AG08395 (cell line): ENCODE measurements around the gene IGFN1.

Experiments used
- DNase-seq: peaks from one replicate; pipeline ENCODE4 v3.0.0; 2012; ENCODE audit warnings: mixed read lengths, low spot score

IGFN1 gene

DNA sequence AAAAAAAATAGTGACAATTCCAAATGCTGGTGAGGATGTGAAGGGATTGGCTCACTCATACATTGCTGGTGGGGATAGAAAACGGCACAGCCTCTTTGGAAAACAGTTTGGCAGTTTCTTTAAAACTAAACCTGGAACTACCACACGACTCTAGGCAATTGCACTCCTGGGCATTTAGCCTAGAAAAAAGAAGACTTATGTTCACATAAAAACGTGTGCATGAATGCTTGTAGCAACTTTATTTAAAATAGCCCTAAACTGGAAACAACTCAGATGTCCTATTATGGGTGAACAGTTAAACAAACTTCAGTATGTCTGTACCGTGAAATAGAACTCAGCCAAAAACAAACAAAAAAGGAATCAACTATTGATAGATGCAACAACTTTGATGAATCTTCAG lies 26.9 kb upstream of the IGFN1 start:
- DNase-seq: no peak

DNA sequence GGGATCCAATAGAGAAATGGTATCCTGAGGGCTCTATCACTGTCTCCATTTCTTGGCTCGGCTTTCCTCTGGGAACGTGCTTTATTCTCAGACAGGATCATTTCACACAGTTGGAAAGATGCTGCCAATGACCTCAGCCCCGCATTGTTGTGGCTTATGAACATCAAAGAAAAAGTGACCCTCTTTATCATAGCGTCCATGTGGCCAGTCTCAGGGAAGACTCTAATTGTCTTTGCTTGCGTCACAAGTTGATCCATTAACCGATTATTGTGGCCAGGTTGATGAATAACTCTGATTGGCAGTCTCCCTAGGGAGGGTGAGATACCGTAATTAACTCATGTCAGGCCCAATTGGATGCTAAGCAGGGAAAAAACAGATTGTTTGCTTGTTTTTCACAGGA lies 26.0 kb upstream of the IGFN1 start:
- DNase-seq: no peak

DNA sequence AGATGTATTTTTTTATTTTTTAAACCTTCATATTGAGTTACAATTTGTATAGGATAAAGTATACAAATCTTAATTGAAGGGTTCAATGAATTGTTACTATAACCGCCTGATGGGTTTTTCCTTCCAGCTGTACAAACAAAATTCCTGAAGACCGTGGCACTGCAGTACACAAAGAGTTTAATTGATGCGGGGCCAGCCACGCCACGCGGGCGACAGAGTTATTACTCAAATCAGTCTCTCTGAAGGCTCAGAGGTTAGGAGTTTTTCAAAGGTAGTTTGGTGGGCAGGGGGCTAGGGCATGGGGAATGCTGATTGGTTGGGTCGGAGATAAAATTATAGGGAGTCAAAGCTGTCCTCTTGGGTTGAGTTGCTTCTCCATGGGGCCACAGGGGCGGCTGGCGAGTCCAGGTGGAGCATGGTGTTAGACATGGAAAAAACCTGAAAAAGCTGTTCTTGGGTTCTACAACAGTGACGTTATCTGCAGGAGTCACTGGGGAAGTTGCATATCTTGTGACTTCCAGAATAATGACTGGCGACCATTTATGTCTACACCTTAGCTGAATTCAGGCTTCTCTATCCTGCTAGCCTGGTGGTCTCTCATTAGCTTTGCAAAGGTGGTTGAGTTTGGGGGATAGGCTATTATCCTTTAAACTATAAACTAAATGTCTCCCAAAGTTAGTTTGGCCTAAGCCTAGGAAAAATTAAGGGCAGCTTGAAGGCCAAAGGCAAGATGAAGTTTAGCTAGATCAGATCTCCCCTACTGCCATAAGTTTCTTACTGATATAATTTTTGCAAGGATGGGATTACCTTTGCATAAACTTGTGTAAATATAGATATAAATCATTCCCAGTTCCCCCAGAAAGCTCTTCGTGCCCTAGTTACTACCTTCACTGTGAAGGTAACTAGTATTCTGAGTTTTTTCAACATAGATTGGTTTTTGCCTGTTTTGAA lies 23.3 kb upstream of the IGFN1 start:
- no peak for DNase-seq

DNA sequence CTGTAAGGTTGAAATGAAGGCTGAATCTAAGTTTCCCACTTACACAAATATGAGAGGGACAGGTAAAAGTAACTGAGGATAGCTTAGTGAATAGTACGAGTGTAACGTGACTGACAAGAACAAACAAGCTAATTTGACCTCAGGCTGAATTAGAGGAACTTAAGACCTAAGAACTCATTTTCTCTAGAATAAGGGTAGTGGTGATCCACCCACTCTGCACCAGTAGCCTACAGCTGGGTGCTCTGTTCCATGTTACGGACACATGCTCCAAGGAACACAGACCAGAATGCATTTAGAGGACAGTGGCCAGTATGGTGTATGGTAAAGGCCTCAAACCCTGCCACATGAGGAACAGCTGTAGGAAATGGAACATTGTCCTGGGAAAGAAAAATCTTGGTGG lies 21.4 kb upstream of the IGFN1 start:
- no peak for DNase-seq

DNA sequence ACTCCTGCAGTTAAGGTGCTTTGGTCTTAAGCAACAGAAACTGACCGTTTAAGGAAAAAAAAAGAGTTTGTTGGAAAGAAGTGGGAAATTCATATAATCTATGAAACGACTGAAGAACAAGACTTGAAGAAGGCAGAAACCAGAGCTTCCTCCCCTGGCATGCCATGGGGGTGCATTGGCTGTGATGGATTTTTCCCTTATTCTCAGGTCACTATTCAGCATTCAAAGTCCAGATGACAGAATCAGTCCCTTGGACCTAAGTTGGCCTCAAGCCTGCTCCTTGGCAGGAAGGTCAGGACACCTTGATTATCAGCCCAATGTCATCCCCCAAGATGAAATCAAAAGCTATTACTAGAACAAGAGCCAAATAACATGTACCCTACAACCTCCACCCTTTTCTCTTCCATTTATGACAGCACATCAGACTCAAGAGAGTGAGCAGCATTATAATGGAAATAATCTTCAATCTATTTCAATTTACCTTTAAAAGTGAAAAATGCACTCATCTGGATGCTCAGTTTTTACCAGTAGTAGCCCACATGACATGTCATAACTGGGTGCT lies 20.6 kb upstream of the IGFN1 start:
- DNase-seq: no peak

DNA sequence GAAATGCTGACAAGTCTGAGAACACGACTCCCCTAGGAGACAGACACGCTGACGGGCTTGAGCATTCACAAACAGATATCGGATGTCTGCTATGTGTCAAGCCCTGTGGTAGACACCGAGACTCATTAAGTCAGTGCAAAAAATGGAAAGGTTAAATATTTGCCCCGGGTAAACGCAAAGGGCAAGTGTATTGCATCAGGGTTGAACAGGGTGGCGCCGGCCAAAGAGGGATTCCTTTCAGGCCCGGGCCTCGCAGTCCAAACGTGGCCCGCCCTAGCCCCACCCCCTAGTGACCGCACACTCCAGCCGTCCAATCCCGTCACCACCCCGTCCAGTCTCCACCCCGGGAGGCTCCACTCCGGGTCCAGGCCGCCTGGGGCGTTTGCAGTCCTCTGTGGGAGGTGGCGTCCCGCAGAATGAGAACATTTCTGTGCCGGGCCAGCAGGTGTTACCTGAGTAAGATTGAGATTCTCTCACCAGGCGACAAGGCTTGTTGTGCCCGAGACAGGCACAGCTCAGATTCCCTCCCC lies 20.0 kb upstream of the IGFN1 start:
- peak; percentile 99 for DNase-seq

DNA sequence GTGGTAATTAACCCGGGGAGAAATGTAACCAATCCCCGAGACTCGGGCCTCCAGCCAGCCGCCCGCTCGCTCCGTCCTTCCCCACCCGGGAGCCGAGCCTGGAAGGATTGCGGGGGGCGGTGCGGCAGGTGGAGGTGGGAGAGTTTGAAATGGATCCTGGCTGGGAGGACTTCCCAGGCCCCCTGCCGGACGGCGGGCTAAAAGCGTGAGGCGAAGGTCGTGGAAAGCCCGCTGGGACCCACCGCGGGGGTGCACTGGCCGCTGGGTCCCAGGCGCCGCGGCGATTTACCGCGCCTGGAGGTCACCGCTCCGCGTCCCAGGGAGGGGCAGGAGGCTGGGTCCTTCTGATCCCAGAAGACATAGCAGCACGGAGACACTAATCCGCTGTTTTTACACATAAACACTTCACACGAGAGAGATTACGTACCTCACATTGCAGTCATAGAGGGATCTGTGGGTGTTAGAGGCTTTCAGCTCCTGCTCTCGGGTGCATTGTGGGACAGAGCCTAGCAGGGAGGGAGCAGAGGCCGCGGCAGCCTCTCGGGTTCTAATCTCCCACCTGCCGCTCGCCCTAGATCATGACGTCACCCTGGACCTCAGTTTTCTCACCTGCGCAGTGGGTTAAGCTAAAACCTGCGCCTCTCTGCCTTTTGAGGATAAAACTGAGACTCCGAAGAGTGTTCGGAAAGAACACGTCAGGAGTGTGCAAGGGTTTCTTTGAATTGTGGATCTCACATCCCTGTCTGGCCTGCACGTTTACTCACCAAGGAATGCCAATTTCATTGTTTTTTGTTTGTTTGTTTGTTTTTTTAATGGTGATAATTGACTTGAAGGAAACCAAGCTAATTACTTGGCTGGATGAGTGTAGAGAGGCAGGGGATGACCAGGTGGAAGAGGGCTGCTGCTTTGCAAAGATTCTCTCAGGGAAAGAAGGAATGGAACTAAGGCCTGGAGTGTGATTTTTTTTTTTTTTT lies 19.3 kb upstream of the IGFN1 start:
- peak; percentile 35 for DNase-seq

DNA sequence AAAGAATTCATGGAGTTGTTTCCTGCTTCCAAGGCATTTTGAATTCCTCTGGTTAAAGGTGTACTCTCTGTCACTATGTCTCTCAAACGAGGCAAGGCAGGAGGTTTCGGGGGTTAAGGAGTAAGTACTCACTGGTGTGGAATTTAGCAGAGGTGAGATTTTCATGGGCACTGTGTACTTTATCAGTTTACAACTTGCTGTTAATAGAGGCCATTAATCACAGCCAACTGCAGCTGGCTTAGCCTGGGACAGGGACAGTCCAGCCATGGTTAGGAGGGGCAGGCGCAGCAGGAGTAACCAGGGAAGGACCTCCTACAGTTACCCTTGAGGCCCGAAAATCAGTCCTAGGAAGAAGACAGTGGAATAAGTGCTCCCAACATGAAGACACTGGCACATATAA lies 18.3 kb upstream of the IGFN1 start:
- no peak for DNase-seq

DNA sequence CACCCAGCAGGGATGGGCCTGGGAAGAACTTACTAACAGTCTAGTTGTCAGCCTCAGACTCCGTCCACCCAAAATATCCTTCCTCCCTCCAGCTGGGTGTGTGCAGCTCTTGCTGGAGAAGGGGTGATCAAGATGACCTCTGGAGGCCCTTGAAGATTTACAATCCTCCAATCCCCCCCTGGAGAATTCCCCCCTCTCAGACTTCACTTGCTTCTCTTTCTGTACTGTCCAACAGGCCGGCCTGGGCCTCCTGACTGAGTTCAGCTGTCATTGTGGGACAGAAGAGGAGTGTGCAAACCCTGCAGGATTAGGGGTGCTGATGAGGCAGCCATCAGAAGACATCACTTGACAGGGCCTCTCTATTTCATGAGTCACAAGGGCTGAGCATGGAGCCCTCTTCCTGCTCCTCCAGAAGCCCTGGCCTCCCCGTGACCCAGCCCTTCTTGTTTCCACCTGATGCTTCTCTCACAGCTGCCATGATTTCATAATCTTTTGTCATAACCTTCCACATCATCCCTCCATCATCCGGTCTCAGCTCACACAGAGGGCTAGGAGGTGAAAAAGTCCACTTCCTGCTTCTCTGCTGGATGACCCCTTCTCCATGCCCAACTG lies 17.5 kb upstream of the IGFN1 start:
- no peak for DNase-seq

DNA sequence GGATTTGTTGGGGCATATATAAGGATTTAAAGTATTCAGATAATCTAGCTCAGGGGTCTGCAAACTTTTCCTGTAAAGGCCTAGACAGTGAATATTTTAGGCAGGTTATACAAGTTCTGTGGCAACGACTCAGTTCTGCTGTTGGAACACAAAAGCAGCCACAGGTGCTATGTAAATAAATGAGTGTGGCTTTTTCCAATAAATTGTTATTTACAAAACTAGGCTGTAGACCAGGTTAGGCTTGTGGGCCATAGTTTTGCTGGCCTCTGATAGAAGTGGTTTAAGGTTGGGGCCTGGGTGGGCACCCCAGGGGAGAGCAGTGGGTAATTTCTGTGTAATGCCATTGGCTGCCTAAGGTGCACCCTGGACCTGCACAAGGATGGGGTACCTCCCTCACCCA lies 16.9 kb upstream of the IGFN1 start:
- DNase-seq: no peak

DNA sequence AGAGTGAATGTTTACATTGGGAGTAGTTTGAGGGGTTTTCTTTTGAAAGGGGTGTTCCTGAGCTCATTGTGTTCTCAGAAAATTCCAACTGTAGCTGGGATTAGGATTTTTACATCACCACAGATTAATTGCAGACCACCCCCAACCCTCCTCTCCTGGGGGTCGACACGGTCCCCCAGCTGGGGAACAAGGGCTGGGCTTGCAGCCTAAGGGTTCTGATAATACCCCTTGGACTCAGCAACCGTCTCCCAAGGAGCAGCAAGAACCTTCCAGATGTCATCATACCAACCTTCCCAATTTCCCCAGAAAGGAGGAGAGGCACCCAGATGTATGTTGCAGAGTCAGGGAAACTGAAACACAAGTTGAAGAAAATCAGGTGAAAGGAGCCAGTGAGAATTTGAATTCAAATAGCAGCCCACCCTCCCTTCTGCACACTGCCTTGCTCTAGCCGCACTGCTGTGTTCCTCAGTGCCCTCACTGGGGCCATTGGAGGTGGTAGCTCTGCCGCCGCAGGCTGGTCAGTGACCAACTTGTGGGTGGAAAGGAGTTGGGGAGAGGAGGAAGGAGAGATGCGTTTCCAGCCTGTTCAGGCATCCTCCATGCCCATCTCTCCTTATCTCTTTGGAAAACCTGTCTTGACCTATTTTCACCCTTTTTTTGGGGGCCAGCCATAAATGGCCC lies 14.7 kb upstream of the IGFN1 start:
- no peak for DNase-seq

DNA sequence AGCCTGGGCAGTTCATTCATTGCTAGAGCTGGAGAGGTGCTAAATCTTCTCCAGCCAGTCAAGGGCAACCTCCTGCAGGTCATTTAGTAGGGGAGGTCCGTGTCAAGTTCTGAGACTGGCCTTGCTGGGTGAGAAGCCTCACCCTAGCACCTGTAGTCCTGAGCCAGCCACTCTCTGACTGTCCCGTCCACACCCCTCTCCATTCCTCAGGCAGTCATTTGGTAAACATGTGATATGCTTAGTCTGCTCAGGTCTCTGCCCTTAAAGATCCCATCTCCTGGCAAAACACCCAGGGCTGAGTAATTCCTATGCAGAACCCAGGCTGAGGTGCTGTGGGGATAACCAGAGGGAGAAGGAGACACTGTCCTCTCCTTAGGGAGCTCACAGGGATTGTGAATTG lies 13.7 kb upstream of the IGFN1 start:
- peak; percentile 15 for DNase-seq

DNA sequence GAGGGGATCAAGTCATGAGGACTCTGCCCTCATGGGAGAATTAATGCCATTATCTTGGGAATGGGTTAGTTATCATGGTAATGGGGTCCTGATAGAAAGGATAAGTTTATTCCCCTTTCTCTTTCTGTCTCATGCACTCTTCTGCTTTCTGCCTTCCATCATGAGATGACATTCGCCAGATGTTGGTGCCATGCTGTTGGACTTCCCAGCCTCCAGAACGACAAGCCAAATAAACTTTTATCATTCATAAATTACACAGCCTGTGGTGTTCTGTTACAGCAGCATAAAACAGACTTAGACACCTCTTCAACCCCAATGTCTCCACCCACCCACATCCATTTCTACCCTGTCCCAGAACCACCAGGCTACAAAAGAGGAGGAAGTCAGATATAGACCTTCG lies 11.9 kb upstream of the IGFN1 start:
- no peak for DNase-seq

DNA sequence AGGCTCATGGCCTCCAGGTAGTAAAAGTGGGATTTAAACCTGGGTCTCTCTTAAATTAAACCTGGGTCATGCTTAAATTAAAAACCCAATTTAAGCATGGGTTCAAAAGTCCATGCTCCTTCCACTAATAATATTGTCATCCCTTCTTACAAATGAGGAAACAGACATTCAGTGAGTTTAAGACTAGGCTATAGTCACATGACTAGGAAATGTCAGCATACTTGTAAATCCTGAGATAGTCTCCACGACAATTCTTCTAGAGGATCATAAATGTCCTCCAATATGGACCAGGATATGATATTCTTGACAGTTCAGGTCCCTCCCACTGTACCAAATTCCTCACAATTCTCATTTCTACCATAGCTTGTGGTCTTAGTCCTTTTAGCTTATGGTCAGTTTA lies 10.5 kb upstream of the IGFN1 start:
- no peak for DNase-seq

DNA sequence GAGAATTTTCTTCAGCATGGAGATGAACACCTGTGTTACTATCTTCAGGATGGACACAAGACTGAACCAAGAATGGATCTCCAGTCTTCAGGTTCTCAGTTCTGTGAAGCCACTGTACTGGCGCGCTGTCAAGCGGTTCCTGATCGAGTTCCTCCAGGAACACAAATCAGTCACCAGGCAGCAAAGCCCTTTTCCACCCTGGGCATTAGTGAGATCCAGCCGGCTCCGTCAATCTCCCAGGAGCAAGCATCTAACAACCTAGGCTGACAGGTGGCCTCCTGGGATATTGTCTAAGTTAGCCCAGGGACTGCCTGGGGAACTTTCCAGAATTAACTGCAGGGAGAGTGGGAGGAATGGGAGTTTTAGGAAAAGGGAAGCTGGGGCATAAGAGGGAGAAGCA lies 9.7 kb upstream of the IGFN1 start:
- DNase-seq: no peak

DNA sequence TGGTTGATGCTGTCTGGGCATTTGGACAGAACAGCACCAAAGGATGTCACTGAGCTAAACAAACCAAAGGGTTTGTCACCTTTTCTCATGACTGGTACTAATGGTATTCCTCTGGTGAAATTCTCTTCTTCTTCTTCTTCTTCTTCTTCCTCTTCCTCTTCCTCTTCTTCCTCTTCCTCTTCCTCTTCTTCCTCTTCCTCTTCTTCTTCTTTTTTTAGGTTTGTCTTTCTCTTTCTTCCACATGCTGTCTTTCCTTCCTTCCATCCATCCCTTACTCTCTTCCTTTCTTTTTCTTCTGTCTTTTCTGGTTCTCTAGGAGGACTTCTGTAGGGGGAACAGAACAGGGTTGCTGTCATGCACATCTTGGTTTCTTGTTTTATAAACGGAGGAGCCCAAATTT lies 9.3 kb upstream of the IGFN1 start:
- DNase-seq: no peak

DNA sequence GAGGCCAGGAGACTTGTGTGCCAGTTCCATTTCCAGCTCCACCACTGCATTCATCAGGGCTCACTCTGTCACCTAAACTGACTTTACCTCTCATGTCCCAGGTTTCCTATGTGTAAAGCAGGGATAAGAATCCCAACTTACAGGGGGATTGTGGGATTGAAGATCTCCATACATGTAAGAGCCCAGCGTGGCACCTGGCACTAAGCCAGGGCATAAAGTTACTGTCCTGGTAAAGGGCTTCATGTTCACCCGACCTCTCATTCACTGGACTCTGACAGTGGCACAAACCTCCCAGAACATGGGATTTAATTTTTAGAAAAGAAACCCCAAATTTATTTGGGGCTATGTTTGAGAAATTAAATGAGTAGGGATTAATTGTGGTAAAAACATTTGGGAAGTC lies 8.9 kb upstream of the IGFN1 start:
- no peak for DNase-seq

DNA sequence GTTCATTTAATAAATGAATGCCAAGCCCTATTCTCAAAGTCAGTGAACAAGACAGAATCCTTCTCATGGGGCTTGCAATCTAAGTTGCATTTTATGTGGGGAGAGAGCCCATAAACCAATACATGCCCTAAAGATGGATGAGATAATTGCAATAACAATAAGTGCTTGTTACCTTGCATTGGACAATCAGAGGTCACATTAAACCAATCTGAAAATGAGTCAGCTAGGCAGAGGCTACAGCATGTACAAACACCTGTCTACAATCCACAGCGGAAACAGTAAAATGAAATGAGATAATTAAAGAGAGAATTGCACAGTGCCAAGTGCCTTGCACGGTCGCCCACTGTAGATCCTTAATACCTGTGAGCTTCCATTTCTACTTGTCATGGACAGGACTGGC lies 7.4 kb upstream of the IGFN1 start:
- DNase-seq: no peak

DNA sequence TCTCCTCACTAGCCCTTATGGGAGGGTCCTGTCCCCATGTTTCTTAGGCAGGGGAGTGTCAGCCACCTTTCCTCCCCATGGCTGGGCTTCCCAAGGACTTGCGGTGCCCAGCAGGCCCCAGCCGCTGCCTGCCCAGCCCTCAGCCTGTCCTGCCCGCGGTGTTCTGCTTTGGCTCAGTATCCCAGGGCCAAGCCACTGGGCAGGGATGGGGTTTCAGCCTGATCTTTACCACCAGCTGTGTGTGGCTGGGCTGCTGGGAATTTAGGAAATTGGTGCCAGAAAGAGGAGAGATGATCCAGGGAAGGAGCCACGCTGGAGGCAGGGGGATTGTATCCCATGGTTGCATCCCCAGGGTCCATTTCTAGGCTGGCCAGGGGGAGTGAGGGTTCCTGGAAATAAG lies 6.9 kb upstream of the IGFN1 start:
- DNase-seq: no peak

DNA sequence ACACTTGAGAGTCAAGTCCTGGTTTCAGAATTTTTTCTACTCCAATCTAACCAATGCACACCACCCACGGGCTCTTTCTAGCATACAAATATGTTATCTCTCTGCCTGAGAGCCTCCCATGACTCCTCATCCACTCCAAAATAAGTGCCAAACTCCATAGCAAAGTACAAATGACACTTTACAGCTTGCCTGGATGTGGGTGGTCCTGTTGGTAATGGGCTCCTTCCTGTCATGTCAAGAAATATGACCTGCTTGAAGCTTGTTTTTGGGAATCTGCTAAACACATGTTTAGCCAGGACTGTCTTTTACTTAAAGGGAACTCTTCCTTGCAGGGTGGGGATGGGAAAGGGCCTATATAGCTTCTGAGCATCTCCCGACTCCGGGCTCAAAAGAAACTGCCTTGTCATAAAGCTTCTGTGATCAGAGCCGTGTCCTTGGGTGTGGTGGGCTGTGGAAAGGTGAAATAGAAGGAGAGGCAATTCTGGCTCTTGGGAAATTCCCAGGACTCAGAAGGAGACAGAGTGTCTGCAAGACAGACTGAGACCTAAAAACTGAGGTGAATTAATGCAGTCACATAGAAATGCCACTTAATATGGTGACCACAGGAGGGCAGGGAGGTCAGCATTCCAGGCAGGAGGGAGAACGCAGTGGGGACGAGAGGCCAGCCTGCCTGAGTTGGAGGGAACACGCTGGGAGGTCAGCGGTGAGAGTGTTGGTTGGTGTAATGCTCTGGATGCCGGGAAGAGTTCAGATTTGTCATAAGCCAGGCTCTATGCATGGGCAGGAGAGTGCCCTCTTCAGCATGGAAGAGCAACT lies 6.1 kb upstream of the IGFN1 start:
- DNase-seq: peak; percentile 92

DNA sequence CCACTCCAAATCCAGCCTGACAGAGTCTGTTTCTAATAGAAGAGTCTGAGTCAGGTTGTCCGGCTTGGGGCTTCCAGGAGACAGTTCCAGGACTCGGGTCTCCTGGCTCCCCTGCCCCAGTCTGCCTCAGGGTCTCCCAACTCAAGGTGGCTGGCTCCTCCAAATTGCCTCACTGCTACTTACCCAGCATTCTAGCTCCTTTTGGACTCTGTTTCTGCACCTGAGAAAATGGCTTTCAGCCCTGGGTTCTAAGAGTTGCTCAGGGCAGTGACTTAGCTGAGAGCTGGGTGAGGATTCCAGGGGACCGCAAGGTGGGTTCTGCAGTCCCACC lies 5.5 kb upstream of the IGFN1 start:
- no peak for DNase-seq
